Right ventricle myocardium superior (tissue), 1 donor: Measurements from ENCODE around the gene FAM114A1. TPM values are rescaled to one million over a fixed set of nuclear protein-coding genes. Genes with fewer than 3 reads are reported as not detected.
A peak's percentile ranks its signal among the peaks of the same experiment; 100 is the strongest.
"Not testable (repeated sequence)": the region's sequence is repeated elsewhere in the genome, so short reads cannot be mapped to it uniquely, and the experiment has no call there.

Experiments
- ATAC-seq: fragments of 200-7000 bp; cut with Tn5 transposase; one replicate; pipeline ENCODE4 v1.9.1; 2020; ENCODE audit warnings: mild to moderate bottlenecking; ENCODE audit not compliant: poor library complexity
- DNase-seq: peaks from one replicate; pipeline ENCODE4 v3.0.0-alpha.2; 2020
- intact Hi-C: fragments of 100-400 bp; cut with DNase I; formaldehyde crosslinking; loops from one replicate; pipeline ENCODE4 v1.11.2; 2022
- total RNA-seq: library from RNA; stranded (reverse); fragmentation: NEBNext Ultra II Directional; extraction: Animal tissue kit (Norgen Biotek cat#: 25700); gene quantifications from one replicate; pipeline ENCODE4 v1.2.1, GENCODE V29; 2021
- donor health status: DM: no; HTN: yes; CAD: no; lungs with severe emphysema.

The FAM114A1 gene
- total RNA-seq, 1 donor from 2014 or later: 20.3 TPM

GRCh38 chr4:38891051-38891983, 23.7 kb downstream of the FAM114A1 start:
- ATAC-seq (no peak), DNase-seq (no peak)
- intact Hi-C loops: no loop called here

- intact Hi-C loops: no loop called here
- ATAC-seq (no peak), DNase-seq (no peak)
These were observed 26.8 kb downstream of the FAM114A1 start for GRCh38 chr4:38894322-38894982.

- intact Hi-C loops: no loop called here
- ATAC-seq (no peak), DNase-seq (no peak)
These were observed 29.3 kb downstream of the FAM114A1 start for GRCh38 chr4:38896940-38897339.

- intact Hi-C loops: no loop called here
- ATAC-seq (no peak), DNase-seq (no peak)
These were observed 30.6 kb downstream of the FAM114A1 start for GRCh38 chr4:38898245-38898644.

GRCh38 chr4:38902221-38902620, 34.6 kb downstream of the FAM114A1 start:
- no peak for ATAC-seq
- no peak for DNase-seq
- intact Hi-C loops: loop anchor here (2.0 kb wide), 1 partner anchor 233 kb away; no protein-coding TSS in a partner anchor

GRCh38 chr4:38902695-38903094, 35.1 kb downstream of the FAM114A1 start:
- intact Hi-C loops: loop anchor here (2.0 kb wide), 1 partner anchor 232 kb away; no protein-coding TSS in a partner anchor
- peak; percentile 69 for ATAC-seq
- no peak for DNase-seq

- intact Hi-C loops: no loop called here
- DNase-seq: no peak
- no peak for ATAC-seq
These were observed 36.6 kb downstream of the FAM114A1 start for GRCh38 chr4:38904090-38904666.

GRCh38 chr4:38904682-38905081, 37.1 kb downstream of the FAM114A1 start:
- ATAC-seq (no peak), DNase-seq (no peak)
- intact Hi-C loops: no loop called here

GRCh38 chr4:38905652-38906385, 38.2 kb downstream of the FAM114A1 start:
- intact Hi-C loops: no loop called here
- peak; percentile 42 for ATAC-seq
- no peak for DNase-seq

GRCh38 chr4:38907696-38908270, 40.2 kb downstream of the FAM114A1 start:
- ATAC-seq: no peak
- intact Hi-C loops: no loop called here
- DNase-seq: no peak

- DNase-seq (no peak), ATAC-seq (no peak)
- intact Hi-C loops: no loop called here
These were observed 41.4 kb downstream of the FAM114A1 start for GRCh38 chr4:38909015-38909414.

- no peak for ATAC-seq
- no peak for DNase-seq
- intact Hi-C loops: no loop called here
These were observed 43.7 kb downstream of the FAM114A1 start for GRCh38 chr4:38911257-38911656.

GRCh38 chr4:38914854-38915253, 47.2 kb downstream of the FAM114A1 start:
- intact Hi-C loops: no loop called here
- ATAC-seq: no peak

GRCh38 chr4:38916267-38916666, 48.7 kb downstream of the FAM114A1 start:
- ATAC-seq, DNase-seq, intact Hi-C loops: not testable (repeated sequence)

More at GRCh38 chr4:38914854-38915253, 47.2 kb downstream of the FAM114A1 start:
- no peak for DNase-seq

GRCh38 chr4:38917481-38918025, 49.9 kb downstream of the FAM114A1 start:
- no peak for ATAC-seq

GRCh38 chr4:38919494-38919893, 51.9 kb downstream of the FAM114A1 start:
- ATAC-seq (no peak), DNase-seq (no peak)
- intact Hi-C loops: no loop called here

More at GRCh38 chr4:38917481-38918025, 49.9 kb downstream of the FAM114A1 start:
- DNase-seq: no peak
- intact Hi-C loops: no loop called here

GRCh38 chr4:38920186-38920585, 52.6 kb downstream of the FAM114A1 start:
- DNase-seq (no peak), ATAC-seq (no peak)
- intact Hi-C loops: no loop called here

GRCh38 chr4:38920677-38921076, 53.1 kb downstream of the FAM114A1 start:
- ATAC-seq: no peak
- DNase-seq: no peak
- intact Hi-C loops: no loop called here
